HG03060 (cell line): ENCODE measurements around the gene ADGRV1.
"Not testable (repeated sequence)": the region's sequence is repeated elsewhere in the genome, so short reads cannot be mapped to it uniquely, and the experiment has no call there.

Experiments used
- ATAC-seq: cut with Tn5 transposase; IDR thresholded peaks from one replicate; pipeline ENCODE4 v1.9.1; 2021; ENCODE audit warnings: low read depth, moderate number of reproducible peaks; ENCODE audit not compliant: unreplicated experiment

The ADGRV1 gene

DNA sequence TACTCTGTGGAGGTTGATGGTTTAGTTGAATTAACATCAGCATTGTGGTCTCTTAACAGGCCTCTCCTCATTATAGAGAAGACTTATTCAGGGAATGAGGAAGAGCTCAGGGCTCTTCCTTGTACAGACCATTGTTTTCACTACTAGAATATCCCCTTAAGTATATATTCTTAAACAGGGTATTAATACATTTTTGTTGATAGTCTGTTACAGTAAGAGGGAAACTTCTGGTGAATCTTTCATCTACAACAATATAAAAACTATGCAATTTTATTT, 330.7 kb downstream of the ADGRV1 start:
- no peak for ATAC-seq

DNA sequence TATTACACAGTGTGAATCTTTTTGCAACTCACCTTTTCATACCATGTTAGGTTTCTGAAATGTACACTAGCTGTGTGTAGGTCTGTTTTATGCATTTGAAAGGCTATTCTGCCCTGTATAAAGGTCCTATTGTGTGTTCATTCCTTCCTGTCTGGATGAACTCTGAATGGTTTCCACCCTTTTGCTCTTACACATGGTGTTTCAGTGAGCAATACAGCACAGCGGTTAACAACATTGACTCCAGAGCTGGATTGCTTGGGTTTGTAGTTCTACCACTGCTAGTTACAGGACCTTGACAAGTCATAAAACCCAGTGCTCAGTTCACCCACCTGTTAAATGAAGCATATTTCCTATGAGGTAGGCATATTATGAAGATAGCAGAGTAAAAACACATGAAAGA, 331.6 kb downstream of the ADGRV1 start:
- ATAC-seq, result no peak

DNA sequence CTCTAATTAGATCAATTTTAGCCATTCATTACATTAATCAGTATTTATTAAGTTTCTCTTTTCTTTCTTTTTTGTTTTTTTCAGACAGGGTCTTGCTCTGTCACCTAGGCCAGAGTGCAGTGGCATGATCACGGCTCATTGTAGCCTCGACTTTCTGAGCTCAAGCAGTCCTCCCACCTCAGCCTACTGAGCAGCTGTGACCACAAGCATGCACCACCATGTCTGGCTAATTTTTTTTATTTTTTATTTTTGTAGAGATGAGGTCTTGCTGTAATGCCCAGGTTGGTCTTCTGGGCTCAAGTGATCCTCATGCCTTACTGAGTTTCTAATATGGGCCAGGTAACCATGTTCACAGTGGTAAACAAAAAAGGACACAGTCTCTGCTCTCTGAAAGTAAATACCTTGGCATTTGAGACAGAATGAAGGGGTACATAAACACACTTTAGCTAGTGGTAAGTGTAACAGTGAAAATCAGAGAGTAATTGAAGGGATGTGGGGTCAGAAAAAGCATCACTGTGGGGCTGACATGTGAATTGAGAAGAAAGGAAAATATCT, 336.3 kb downstream of the ADGRV1 start:
- ATAC-seq, result no peak

DNA sequence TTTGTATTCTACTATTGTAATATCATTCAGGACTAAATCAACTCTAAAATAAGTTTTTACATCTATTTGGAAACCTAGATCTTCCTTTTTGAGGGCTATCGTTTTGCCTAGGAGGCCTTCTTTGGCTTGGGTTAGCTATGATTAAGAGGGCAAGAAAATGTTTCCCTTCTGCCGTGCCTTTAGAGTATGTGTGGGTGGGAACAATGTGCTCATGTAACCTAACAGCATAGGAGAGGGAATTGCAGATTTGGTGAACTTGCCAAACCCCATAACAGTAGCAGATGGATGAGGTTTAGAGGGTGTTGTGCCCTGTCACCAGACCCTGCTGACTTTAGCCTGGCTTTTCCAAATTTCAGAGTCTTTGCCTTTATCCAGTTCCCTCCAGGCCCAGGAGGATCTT, 339.0 kb downstream of the ADGRV1 start:
- no peak for ATAC-seq

DNA sequence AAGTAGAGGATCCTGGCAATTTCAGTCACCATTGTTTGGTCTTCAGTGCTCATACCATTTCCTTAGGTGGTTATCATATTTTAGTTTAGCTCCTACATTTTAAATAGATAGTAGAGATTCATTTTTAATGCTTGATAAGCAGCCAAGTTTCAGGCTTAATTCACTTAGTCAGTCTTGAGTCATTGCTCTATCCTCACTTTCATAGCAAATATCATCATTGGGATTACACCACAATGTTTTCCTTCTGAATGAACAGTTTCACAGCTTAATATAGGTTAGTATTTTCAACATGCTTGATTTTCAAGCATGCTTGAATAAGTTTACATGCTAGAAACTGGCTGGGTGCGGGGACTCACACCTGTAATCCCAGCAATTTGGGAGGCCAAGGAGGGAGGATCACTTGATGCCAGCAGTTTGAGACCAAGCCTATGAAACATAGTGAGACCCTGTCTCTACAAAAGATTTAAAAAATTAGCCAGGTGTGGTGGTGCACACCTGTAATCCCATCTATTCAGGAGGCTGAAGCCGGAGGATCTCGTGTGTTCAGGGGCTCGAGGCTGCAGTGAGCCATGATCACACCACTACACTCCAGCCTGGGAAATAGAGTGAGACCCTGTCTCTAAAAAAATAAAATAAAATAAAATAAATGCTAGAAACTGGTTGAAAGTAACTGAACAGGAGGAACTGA, 339.9 kb downstream of the ADGRV1 start:
- ATAC-seq, result no peak

DNA sequence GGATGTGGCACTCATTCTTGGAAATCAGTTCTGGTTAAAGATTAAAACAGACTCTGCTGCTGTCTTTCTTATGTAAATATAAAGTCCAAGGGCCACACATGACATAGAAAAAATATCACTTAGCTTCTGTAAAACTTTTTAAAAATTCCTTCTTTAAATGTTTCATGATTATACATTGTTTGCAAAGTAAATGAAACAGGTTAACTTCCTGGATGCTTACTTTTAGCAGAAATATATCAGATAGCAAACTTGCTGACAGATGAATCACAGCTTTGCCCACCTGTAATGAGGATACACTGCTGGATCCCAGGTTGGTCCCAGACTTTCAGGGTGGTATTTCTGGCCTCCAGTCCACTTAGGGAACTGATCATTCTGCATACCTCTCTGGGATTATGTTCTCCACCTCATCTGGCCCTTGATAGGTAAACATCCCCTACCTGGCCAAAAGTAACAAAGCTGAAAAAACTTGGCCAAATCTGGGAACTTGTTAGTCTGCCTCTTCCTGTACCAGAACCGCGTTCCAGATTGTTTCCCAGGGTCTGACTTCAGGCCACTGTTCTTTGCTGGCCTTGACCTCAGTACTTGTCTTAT, 340.5 kb downstream of the ADGRV1 start:
- no peak for ATAC-seq

DNA sequence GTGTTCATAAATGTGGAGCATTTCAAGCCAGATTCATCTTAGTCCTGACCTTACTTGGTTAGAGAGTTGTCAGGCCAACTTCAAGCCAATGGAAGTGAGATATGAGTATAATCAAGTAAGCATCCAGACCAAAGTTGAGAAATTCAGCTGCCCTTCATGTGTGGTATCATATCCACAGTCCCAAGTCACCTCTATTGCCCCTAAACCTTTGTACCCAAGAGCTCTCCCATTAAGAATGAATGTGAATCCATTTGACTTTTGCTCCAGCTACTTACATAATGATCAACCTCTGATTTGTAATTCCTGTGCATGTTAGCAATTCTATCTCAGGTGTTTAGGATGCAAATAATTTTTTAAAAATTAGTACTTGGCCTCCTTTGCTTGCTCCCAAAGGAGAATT, 342.7 kb downstream of the ADGRV1 start:
- no peak for ATAC-seq

DNA sequence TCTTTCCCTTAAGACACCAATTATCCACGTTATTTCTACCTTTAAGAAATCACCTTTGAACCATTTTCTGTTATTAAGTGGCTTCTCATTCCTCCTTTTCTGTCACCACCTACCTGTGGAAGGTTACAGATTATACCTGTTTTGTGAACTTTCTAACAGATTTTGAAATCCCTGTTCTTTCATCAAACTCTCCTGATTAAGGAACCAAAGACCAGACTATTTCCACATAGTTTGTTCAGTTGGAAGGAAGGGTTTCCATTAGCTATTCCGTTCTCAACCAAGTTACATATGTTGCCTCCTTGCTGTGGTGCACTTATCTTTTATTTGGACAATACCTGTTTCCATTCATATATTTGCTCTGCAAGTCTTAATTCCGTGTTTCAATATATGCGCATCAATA, 343.6 kb downstream of the ADGRV1 start:
- no peak for ATAC-seq

DNA sequence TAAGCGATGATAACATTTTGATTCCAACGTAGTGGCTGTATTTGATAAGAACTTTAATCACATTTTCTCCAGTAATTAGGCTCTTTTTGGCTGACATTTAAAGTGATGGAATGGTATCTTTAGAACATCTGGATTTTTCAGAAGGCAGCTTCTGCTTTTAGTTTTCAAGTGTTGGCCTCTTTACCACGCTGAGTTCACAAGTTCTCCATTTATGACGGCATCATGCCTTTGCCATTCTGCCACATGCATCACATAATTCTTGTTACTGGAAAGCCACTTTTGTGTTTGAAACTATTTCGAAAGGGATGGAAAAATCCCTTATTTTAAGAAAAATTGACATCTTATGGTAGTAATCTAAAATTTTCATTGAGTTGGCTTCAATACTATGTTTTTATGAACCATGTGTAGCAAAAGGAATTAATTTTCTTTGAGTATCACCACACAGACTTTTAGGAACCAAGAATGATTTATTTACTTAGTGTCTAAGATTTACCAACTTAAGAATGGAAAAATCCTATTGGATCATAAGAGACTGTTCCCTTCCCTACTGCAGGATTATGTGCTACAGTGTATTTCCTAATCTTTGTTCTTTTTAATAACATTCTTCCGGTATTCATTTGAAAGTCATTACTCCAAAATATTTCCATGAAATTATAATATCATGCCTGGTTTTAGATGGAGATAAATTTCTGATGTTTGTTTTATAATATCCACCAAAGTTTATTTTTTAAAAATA, 344.2 kb downstream of the ADGRV1 start:
- ATAC-seq, result no peak

DNA sequence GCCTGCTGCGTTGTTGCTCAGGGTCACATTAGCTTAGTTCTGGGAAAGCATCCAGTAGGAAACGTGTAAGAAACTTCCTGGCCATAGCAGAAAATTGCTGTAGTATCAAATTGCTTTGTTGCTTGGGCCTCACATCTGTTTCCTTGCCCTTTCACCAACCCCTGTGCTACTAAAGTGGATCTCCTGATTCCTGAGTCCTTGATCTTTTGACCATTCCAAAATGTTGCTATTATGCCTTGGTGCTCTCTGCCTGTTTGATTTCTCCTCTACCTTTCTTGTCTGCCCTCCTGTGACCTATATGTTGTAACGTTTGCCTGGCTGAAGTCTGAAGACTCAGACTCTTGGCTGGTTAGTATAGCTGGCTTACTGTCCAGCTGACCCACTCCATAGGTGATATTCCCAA, 350.5 kb downstream of the ADGRV1 start:
- no peak for ATAC-seq

DNA sequence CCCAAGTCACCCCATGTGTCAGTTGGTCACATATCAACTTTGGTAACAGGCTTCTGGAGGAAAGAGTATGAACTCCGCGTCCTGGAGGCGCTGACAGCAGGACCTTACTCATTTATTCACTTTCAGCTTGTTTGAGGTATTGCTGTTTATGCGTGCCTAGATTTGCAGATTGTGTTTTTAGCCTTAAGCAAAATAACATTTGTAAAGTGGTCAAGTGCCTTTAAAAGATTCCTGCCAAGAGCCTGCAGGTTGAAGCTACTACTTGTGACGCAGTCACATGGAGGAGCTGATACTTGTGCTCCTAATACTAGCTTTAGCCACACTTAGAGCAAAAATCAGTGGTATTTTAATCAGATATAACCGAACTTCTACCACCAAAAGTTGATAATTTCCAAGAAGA, 351.3 kb downstream of the ADGRV1 start:
- ATAC-seq, result no peak

DNA sequence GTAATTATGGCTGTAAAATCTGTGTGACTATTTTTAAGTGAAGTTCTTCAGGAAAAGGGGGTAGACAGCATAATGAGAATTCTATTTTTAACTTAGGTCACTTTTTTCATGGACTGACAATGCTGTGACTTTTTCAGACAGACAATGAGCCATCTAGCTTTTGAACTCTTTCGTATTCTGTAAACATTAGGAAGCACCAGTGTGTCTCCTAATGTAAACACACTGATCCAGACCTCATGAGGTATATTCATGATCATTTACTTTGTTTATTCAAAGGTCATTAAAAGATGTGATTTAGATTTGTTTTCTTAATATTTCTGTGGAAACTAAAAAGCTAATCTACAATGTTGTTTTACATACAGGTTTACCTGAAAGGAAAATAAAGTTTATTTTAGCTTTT, 352.6 kb downstream of the ADGRV1 start:
- no peak for ATAC-seq

DNA sequence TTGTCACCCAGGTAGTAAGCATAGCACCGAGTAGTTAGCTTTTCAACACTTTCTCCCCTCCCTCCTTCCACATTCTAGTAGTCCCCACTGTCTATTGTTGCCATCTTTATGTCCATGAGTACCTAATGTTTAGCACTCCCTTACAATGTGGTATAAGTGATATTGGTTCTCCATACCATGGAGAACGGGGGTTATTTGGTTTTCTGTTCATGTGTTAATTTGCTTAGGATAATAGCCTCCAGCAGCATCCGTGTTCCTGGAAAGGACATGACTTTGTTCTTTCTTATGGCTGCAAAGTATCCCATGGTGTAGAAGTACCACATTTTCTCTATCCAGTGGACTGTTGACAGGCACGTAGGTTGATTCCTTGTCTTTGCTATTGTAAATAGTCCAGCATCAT, 353.9 kb downstream of the ADGRV1 start:
- no peak for ATAC-seq

DNA sequence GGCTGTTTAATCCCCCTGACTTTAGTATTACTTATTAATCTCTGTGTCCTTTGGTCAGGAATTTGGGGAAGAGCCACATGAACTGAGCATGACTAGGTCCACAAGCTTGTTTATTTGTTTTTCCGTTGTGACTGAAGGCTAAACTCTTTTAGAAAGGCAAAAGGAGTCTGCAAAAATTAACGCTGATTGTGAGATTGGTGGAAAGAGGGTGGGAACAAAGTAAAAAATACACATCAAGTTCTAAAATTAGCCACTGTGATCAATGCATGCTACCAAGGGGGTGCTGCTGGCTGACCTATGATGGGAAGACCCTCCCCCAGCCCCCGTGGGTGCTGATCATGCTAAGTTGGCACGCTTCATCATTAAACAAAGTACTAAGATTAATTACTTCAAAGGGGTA, 356.8 kb downstream of the ADGRV1 start:
- no peak for ATAC-seq

DNA sequence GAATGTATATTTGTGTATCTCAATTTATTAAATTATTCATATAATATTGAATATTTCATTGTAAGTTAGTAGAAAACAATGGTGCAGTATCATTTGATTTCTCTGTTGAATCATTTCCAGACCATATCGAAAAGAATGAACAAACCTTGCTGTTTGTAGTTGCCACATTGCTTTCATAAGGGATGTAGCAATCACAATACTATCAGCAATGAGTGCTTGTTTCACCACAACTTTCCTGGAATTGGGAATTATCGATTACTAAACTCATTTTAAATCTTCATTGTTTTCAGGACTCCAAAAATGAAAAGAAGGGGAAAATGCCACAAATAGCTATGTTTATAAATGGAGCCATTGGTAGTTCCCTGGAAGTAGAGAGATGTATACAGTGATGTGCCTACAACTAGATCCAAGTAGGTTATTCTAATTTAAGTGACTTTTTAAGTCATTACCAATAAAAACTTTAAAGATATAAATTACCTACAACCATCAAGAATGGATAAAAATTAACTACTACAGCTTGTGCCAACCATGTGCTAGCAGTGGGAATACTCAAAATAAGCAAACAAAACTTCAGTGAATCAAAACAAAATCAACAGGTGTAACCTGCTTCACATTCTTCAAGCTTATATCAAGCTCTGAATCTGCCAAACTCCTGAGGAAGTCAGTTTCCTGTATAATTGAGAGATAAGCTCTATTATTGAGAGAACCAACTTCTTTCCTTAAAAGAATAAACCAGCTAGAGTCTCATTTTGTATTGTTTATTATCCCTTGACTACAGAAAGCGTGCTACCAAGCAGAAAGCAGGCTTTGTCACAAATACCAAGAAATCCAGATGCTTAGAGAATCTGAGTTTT, 358.6 kb downstream of the ADGRV1 start:
- no peak for ATAC-seq

DNA sequence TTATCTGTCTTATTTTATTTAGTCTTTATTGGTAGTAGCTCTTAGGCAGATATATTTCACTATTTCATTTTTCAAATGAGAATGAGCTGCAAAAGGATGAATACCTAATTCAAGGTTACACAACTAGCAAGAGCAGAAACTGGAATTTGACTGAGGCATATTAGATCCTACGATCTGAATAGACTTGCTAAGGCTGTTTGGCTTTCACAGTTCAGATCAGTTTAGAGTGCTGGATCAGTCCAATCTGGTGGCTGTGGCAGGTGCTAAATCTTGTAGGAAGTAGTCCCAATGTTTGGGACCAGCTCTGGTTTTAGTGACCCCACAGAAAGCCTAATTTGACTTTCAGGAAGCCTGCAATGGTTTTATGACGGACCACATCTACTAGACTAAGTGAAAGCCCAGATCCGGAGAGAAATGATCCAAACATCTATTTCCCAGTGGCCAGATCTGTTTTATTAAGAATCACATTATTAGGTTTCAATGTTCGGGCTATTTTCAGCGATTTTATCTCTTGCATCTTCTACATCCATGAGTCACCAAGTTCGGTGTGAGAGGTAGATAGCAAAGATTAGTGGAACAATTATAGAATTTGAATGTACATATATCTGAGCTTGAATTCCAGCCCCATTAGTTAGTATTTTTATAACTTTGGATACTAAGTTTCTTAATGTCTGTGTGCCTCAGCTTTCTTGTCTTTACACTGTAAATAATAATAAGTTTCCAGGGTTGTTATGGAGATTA, 359.5 kb downstream of the ADGRV1 start:
- ATAC-seq, result no peak

DNA sequence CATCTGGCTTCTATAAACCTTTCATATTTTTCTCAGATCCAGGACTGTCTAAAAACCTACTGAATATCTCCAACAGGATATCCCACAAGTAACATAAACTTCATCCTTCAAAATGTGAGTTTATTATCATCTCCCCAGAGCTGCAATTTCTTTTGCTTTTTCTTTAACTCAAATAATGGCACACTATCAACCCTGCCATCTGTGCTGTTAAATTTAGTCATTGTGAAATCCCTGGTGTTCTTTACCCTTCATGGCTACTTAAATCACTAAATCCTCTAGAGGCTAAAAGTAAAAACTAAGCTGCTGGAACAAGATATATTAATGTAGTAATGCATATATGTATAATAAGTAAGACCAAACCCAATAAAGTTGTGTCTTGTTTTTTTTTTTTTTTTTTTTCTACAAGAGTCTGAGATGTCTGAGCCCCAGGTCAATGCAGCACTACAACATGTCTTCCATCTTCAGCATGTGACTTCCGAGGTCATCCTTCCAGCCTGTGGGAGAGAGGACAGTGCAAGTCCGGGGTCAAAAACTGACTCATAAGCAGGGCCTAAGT, 362.9 kb downstream of the ADGRV1 start:
- ATAC-seq, result no peak

DNA sequence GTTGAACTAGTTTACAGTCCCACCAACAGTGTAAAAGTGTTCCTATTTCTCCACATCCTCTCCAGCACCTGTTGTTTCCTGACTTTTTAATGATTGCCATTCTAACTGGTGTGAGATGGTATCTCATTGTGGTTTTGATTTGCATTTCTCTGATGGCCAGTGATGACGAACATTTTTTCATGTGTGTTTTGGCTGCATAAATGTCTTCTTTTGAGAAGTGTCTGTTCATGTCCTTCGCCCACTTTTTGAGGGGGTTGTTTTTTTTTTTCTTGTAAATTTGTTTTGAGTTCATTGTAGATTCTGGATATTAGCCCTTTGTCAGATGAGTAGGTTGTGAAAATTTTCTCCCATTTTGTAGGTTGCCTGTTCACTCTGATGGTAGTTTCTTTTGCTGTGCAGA, 365.6 kb downstream of the ADGRV1 start:
- ATAC-seq, result not testable (repeated sequence)

DNA sequence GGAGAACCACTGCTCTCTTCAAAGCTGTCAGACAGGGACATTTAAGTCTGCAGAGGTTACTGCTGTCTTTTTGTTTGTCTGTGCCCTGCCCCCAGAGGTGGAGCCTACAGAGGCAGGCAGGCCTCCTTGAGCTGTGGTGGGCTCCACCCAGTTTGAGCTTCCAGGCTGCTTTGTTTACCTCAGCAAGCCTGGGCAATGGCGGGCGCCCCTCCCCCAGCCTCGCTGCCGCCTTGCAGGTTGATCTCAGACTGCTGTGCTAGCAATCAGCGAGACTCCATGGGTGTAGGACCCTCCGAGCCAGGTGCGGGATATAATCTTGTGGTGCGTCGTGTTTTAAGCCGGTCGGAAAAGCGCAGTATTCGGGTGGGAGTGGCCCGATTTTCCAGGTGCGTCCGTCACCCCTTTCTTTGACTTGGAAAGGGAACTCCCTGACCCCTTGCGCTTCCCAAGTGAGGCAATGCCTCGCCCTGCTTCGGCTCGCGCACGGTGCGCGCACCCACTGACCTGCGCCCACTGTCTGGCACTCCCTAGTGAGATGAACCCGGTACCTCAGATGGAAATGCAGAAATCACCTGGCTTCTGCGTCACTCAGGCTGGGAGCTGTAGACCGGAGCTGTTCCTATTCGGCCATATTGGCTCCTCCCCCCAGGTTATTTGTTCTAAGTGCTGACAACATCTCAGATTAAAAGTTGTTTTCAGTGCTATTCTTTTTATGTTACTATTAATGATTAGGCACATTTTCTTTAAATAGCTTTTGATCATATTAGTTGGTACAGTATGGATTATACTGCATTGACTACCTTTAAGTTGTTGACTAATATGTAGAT, 370.6 kb downstream of the ADGRV1 start:
- not testable (repeated sequence) for ATAC-seq
